GM23248 (cell line): ENCODE data around the gene FHL2. TPM values are rescaled to one million over a fixed set of nuclear protein-coding genes. Genes with fewer than 3 reads are reported as not detected.

Experiments used
- DNase-seq: peaks from one replicate; pipeline ENCODE4 v3.0.0-alpha.2; 2015
- H2AFZ ChIP-seq: fragments of 200-600 bp; sonication (generic); 2 replicates; pipeline ENCODE4 v1.6.1; 2016; ENCODE audit warnings: antibody characterized with exemption
- H3F3A ChIP-seq: fragments of 200-600 bp; sonication (generic); 2 replicates; pipeline ENCODE4 v1.6.1; 2016; ENCODE audit warnings: mild to moderate bottlenecking, antibody characterized with exemption, mixed run types; ENCODE audit not compliant: insufficient read depth
- H3K27ac ChIP-seq: fragments of 200-600 bp; sonication (generic); 2 replicates; pipeline ENCODE4 v1.5.1; 2016; ENCODE audit warnings: mild to moderate bottlenecking
- H3K27me3 ChIP-seq: fragments of 200-600 bp; sonication (generic); replicated peaks from 2 replicates; pipeline ENCODE4 v1.6.1; 2016; ENCODE audit warnings: mild to moderate bottlenecking; ENCODE audit not compliant: insufficient read depth
- H3K36me3 ChIP-seq: fragments of 200-600 bp; sonication (generic); 2 replicates; pipeline ENCODE4 v1.6.1; 2016; ENCODE audit warnings: low read depth, mild to moderate bottlenecking
- H3K4me1 ChIP-seq: fragments of 200-600 bp; sonication (generic); 2 replicates; pipeline ENCODE4 v1.6.1; 2016; ENCODE audit warnings: mild to moderate bottlenecking; ENCODE audit not compliant: insufficient read depth
- H3K4me2 ChIP-seq: fragments of 200-600 bp; sonication (generic); one replicate; pipeline ENCODE4 v1.6.1; 2016; ENCODE audit warnings: mild to moderate bottlenecking; ENCODE audit not compliant: unreplicated experiment
- H3K4me3 ChIP-seq: fragments of 200-600 bp; sonication (generic); 2 replicates; pipeline ENCODE4 v1.5.1; 2016; ENCODE audit warnings: mild to moderate bottlenecking
- H3K79me2 ChIP-seq: fragments of 200-600 bp; sonication (generic); 2 replicates; pipeline ENCODE4 v1.6.1; 2016; ENCODE audit warnings: mild to moderate bottlenecking; ENCODE audit not compliant: insufficient read depth
- H3K9ac ChIP-seq: fragments of 200-600 bp; sonication (generic); 2 replicates; pipeline ENCODE4 v1.6.1; 2016; ENCODE audit warnings: mild to moderate bottlenecking
- H3K9me2 ChIP-seq: fragments of 200-600 bp; sonication (generic); 2 replicates; pipeline ENCODE4 v1.6.1; 2016; ENCODE audit warnings: mixed run types, mild to moderate bottlenecking, moderate library complexity; ENCODE audit not compliant: insufficient read depth
- H3K9me3 ChIP-seq: fragments of 200-600 bp; sonication (generic); one replicate; pipeline ENCODE4 v1.6.1; 2017; ENCODE audit warnings: low read depth
- H4K20me1 ChIP-seq: fragments of 200-600 bp; sonication (generic); 2 replicates; pipeline ENCODE4 v1.6.0; 2016; ENCODE audit not compliant: insufficient read depth
- EZH2 ChIP-seq: fragments of 200-600 bp; sonication (generic); IDR thresholded peaks from 2 replicates; pipeline ENCODE4 v1.6.1; 2018; ENCODE audit warnings: antibody characterized with exemption, mild to moderate bottlenecking; ENCODE audit not compliant: insufficient read depth, poor library complexity, severe bottlenecking
- EZH2phosphoT487 ChIP-seq: fragments of 200-600 bp; sonication (generic); IDR thresholded peaks from 2 replicates; pipeline ENCODE4 v1.6.1; 2018; ENCODE audit warnings: antibody characterized with exemption, moderate library complexity, mild to moderate bottlenecking, low read depth; ENCODE audit not compliant: insufficient read depth
- WGBS, 2 experiments: methylation state at CpG; one replicate each; pipeline ENCODE4 v1.1.6; 2015 to 2017; ENCODE audit warnings: low lambda C conversion rate in 2 of 2, low coverage in 1 of 2; ENCODE audit errors: missing lambda C conversion rate in 2 of 2; 5-methylcytosine and 5-hydroxymethylcytosine counted together
- in situ Hi-C: fragments of 300-500 bp; cut with MboI; formaldehyde crosslinking; loops from 2 replicates; pipeline ENCODE4 v1.15.0; 2020
- polyA plus RNA-seq: library from polyadenylated mRNA; unstranded; fragments of >200 nt; fragmentation: Nextera tagmentation; extraction: Ambion mirVana; gene quantifications from 2 replicates; pipeline ENCODE4 v1.2.1, GENCODE V29; 2016
- total RNA-seq: library from RNA; depleted of rRNA; stranded (reverse); fragments of >200 nt; shearing (Covaris generic); gene quantifications from 2 replicates; pipeline ENCODE4 v1.2.3, GENCODE V29; 2014

The FHL2 gene
- total and polyA plus RNA-seq, 2 experiments from 2014 or later, result 404 to 598 TPM

DNA sequence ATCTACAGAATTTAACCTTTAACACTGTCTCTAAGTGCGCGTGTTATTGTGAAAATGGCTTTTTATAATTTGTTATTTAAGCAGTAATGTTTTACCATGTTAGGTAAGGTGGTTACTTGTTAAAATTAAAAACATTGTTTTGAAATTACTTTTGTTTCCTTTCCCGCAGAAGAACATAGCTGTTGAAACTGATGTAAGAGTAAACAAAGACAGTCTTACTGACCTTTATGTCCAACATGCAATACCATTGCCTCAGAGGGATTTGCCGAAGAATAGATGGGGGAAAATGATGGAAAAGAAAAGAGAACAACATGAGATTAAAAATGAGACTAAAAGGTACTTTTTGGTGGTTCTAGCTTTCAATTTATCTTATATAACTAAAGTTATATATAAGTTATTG, 59.4 kb downstream of the FHL2 start:
- Histone ChIP-seq H2AFZ (no peak overlapping the region), H3F3A (0 out of 2 replicates have a peak, but pooled peaks cover 9% of the 10 kb centered on the region), H4K20me1 (no peaks in the 10 kb centered on the region), H3K27ac (no peak overlapping the region), H3K9me2 (no peaks in the 10 kb centered on the region), H3K4me2 (peak overlapping the region; percentile 91), H3K4me1 (peaks cover 18% of the 10 kb centered on the region), H3K79me2 (peaks cover 63% of the 10 kb centered on the region), H3K27me3 (no peaks in the 10 kb centered on the region), H3K4me3 (peak overlapping the region; percentile 82; the same call in 1 of the 2 replicates), H3K9ac (peak overlapping the region; percentile 93; the same call in 1 of the 2 replicates), H3K9me3 (no peaks in the 10 kb centered on the region), H3K36me3 (peaks cover 33% of the 10 kb centered on the region)
- WGBS, 2 experiments, result 84 to 92% methylated on average over 4 of the region's 4 CpGs
- TF ChIP-seq EZH2, result no peak
- no peak for TF ChIP-seq EZH2phosphoT487
- no peak for DNase-seq
- in situ Hi-C loops, result no loop called here

DNA sequence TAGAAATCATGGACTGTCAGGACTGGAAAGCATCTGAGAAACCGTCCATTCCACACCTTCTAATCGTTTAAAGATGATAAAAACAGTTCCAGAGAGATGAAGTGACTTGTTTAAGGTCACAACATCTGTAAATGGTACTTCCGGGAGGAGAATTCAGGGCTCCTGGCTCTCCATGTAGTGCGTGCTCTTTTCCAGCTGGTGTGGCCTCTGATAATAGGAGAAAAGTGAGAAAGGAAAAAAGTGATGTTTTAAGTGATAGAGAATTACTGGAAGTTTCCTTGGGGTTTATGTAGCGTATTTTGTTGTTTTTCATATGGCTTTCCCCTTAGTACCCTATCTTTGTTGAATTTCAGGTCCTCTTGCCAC, 60.8 kb downstream of the FHL2 start:
- peaks cover 18% of the 10 kb centered on the region for H3K4me1 ChIP-seq
- no peaks in the 10 kb centered on the region for H4K20me1 ChIP-seq
- H3F3A ChIP-seq, result 0 out of 2 replicates have a peak, but pooled peaks cover 9% of the 10 kb centered on the region
- in situ Hi-C loops, result no loop called here
- H3K36me3 ChIP-seq, result peaks cover 24% of the 10 kb centered on the region
- DNase-seq, result peak; percentile 56
- no peaks in the 10 kb centered on the region for H3K27me3 ChIP-seq
- 2 to 3% methylated on average over 5 of the region's 5 CpGs for WGBS, 2 experiments
- H3K27ac ChIP-seq, result peak overlapping the region; percentile 94
- H2AFZ ChIP-seq, result peak overlapping the region; percentile 79
- H3K9me2 ChIP-seq, result no peaks in the 10 kb centered on the region
- H3K9me3 ChIP-seq, result no peaks in the 10 kb centered on the region
- peak overlapping the region; percentile 82 for H3K4me3 ChIP-seq
- peak overlapping the region; percentile 91 for H3K4me2 ChIP-seq
- peaks cover 63% of the 10 kb centered on the region for H3K79me2 ChIP-seq
- no peak for TF ChIP-seq EZH2phosphoT487
- TF ChIP-seq EZH2, result no peak
- H3K9ac ChIP-seq, result peak overlapping the region; percentile 93

DNA sequence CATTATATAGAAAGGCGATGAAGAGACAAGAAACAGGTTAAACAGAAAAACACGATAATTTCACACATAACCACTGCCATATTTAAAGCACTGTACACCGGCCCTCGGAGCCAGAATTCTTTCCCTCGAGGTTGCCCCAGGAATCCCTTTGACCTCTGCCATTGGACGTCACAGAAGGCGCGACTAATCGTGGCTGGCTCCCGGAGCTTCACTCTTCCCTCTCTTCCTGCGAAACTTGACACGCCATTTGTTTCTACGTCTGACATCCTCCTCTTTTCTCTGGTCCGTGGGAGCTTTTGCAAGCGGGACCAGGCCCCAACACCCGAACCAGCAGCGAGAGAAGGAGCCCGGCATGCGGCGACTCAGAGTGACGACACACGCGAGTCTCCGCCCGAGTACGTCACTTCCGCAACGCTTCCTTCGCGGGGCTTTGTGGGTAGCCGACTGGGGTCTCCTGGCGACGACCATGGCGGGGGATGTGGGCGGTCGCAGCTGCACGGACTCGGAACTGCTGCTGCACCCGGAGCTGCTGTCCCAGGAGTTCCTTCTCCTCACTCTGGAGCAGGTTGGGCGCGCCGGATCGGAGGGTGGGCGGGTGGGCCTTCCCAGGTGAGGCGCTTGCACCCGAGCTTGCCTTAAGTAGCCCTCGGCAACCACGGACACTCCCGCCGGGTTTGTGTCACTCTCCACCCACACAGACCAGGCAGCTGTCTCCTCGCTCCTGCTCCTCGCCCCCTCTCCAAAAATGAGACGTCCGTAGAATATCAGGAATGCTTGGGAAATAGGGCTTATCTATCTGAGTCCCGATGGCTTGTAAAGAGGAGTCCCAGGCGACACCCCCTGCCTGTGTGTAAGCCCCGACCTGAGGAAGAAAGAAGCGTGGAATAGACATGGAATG, 61.5 kb downstream of the FHL2 start, which contains the start of gene C2orf49:
C2orf49 (plus strand) TSS at position 419 of the 898 bp plus-strand sequence; CDS start at position 467, 48 bp downstream.
- peak within 1 kb of the TSS; percentile 92 for H2AFZ ChIP-seq
- peak within 1 kb of the TSS; percentile 82 for H3K4me3 ChIP-seq
- in situ Hi-C loops, result no loop called here
- no peaks in the 10 kb centered on the region for H3K27me3 ChIP-seq
- H3K9me2 ChIP-seq, result no peaks in the 10 kb centered on the region
- H4K20me1 ChIP-seq, result no peaks in the 10 kb centered on the region
- WGBS, 2 experiments, result 0 to 1% methylated on average over 43 to 57 of the region's 58 CpGs
- peaks cover 18% of the 10 kb centered on the region for H3K4me1 ChIP-seq
- peaks cover 18% of the 10 kb centered on the region; the same call in 1 of the 2 replicates for H3K36me3 ChIP-seq
- H3K9me3 ChIP-seq, result no peaks in the 10 kb centered on the region
- H3K9ac ChIP-seq, result peak within 1 kb of the TSS; percentile 93
- H3F3A ChIP-seq, result 0 out of 2 replicates have a peak, but pooled peaks cover 2% of the 10 kb centered on the region
- TF ChIP-seq EZH2 (no peak), EZH2phosphoT487 (no peak)
- H3K4me2 ChIP-seq, result peak within 1 kb of the TSS; percentile 96
- H3K27ac ChIP-seq, result peak within 1 kb of the TSS; percentile 94
- peak; percentile 94 for DNase-seq
- peaks cover 63% of the 10 kb centered on the region for H3K79me2 ChIP-seq

DNA sequence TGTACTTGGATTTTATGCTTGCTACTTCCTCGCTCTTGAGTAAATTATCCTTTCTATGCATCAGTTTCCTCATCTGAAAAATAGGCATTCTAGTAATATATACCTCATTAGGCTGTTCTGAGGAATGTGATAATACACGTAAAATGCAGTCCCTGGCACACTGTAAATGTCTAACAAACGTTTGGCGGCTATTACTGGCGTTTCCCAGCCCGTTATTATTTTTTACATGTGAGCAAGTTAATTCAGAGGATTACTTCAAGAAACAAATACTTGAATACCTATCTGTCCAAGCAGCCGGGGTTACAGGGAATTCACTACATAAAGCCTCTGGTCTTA, 62.1 kb downstream of the FHL2 start:
- 4 to 8% methylated on average over 7 of the region's 7 CpGs for WGBS, 2 experiments
- Histone ChIP-seq H3K4me3 (peak overlapping the region; percentile 82), H4K20me1 (no peaks in the 10 kb centered on the region), H3F3A (no peaks in the 10 kb centered on the region), H3K4me1 (peaks cover 18% of the 10 kb centered on the region), H3K4me2 (peak overlapping the region; percentile 96), H2AFZ (peak overlapping the region; percentile 92), H3K9me2 (no peaks in the 10 kb centered on the region), H3K9ac (peak overlapping the region; percentile 93), H3K27me3 (no peaks in the 10 kb centered on the region), H3K79me2 (peaks cover 56% of the 10 kb centered on the region), H3K27ac (peak overlapping the region; percentile 94), H3K36me3 (peaks cover 14% of the 10 kb centered on the region; the same call in 1 of the 2 replicates), H3K9me3 (no peaks in the 10 kb centered on the region)
- in situ Hi-C loops, result no loop called here
- TF ChIP-seq EZH2 (no peak), EZH2phosphoT487 (no peak)
- DNase-seq, result no peak
